Fibroblast of the aortic adventitia (primary cell): ENCODE measurements around the gene OGN. TPM values are rescaled to one million over a fixed set of nuclear protein-coding genes. Genes with fewer than 3 reads are reported as not detected.

Experiments used
- DNase-seq: peaks from one replicate; pipeline ENCODE4 v3.0.0-alpha.2; 2010; ENCODE audit warnings: low read depth
- H3K4me3 ChIP-seq: 2 replicates; pipeline ENCODE4 v1.5.1; 2011; ENCODE audit warnings: low read depth, mild to moderate bottlenecking, control low read depth, low read length, moderate library complexity
- CTCF ChIP-seq: IDR thresholded peaks from 2 replicates; pipeline ENCODE4 v1.5.1; 2011; ENCODE audit warnings: mild to moderate bottlenecking, low read length, control low read depth, inconsistent platforms; ENCODE audit not compliant: insufficient read depth
- total RNA-seq: library from RNA; depleted of rRNA; stranded (reverse); fragments of >200 nt; gene quantifications from 2 replicates; pipeline ENCODE4 v1.2.3, GENCODE V29; 2012; ENCODE audit warnings: low replicate concordance

The OGN gene
- total RNA-seq, 1 donor, result 140 TPM

GRCh38 chr9:92378865-92379560 is 25.4 kb downstream of the OGN start:
- no peak overlapping the region for H3K4me3 ChIP-seq
- TF ChIP-seq CTCF, result no peak
- no peak for DNase-seq

- no peak for TF ChIP-seq CTCF
- no peak for DNase-seq
- no peak overlapping the region for H3K4me3 ChIP-seq
Observed at GRCh38 chr9:92377876-92378275, 26.5 kb downstream of the OGN start.

- H3K4me3 ChIP-seq, result no peak overlapping the region
- TF ChIP-seq CTCF, result no peak
- DNase-seq, result no peak
Observed at GRCh38 chr9:92373167-92373566, 31.2 kb downstream of the OGN start.

GRCh38 chr9:92369075-92369474 is 35.3 kb downstream of the OGN start:
- DNase-seq, result no peak
- H3K4me3 ChIP-seq, result no peak overlapping the region
- TF ChIP-seq CTCF, result no peak

- no peak for TF ChIP-seq CTCF
- no peak overlapping the region for H3K4me3 ChIP-seq
- no peak for DNase-seq
Observed at GRCh38 chr9:92360083-92360482, 44.3 kb downstream of the OGN start.

GRCh38 chr9:92359394-92359995 is 44.9 kb downstream of the OGN start:
- no peak overlapping the region for H3K4me3 ChIP-seq
- TF ChIP-seq CTCF, result no peak
- peak; percentile 79 for DNase-seq
